ENCODE measurements around the gene CARTPT.

Gene CARTPT

DNA sequence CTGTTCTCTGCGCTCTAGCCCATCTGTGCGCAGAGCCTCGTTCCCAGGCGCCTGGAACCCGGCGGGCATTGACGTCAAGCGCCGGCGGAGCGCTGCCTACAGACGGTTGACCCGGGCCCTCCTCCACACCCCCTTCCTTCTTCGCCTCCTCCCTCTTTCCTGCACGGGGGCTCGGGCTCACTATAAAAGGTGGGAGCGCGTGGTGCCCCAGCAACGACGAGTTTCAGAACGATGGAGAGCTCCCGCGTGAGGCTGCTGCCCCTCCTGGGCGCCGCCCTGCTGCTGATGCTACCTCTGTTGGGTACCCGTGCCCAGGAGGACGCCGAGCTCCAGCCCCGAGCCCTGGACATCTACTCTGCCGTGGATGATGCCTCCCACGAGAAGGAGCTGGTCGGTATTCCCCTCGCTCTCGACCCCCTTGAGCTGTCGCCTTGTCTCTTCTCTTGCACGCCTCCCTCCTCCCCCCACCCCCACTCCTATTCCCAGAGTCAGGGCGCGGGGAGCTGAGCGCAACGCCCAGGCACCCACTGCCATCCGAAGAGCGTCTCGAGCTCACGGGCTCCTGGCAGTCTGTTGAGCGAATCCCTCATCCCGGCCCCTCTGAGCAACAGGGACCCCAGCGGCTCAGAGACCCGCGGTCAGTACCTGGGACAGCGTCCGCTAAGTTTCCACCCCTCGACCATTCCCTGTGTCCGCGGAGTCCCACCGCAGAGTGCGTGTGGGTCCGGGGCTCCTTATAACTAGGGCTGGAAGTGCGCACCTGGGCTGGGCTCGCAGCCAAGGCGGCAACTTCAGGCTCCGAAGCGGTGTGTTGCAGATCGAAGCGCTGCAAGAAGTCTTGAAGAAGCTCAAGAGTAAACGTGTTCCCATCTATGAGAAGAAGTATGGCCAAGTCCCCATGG, at the start of gene CARTPT:
Gene CARTPT (plus strand): TSS at position 213 of the 902 bp plus-strand sequence. CDS start 19 bp downstream, at position 232.
- TF ChIP-seq, protein P1, sequence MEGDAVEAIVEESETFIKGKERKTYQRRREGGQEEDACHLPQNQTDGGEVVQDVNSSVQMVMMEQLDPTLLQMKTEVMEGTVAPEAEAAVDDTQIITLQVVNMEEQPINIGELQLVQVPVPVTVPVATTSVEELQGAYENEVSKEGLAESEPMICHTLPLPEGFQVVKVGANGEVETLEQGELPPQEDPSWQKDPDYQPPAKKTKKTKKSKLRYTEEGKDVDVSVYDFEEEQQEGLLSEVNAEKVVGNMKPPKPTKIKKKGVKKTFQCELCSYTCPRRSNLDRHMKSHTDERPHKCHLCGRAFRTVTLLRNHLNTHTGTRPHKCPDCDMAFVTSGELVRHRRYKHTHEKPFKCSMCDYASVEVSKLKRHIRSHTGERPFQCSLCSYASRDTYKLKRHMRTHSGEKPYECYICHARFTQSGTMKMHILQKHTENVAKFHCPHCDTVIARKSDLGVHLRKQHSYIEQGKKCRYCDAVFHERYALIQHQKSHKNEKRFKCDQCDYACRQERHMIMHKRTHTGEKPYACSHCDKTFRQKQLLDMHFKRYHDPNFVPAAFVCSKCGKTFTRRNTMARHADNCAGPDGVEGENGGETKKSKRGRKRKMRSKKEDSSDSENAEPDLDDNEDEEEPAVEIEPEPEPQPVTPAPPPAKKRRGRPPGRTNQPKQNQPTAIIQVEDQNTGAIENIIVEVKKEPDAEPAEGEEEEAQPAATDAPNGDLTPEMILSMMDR (IDR thresholded peaks at IDR 0.05; ENCODE audit: control insufficient read depth, extremely low read depth, insufficient read depth), result no peak
- no peak within 1 kb of the TSS for H3K4me3 ChIP-seq (ENCODE audit: low read depth, low read length)
- no peak for DNase-seq (ENCODE audit: low read depth)

DNA sequence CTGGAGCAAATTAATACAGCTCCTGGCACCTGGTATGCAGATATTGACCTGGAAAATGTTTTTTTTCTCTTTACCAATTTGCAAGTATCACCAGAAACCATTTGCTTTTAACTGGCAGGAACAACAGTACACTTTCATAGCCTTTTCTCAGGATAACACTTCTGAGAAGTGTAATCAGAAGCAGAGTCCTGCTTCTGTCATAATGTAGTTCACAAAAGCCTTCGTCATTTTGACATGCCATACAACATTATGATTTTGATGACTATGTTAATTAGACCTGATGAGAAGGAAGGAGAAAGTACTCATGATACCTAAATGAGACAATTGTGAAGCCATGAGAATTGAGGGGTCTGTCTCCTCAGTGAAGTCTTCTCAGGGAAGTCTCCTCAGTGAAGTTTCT, 41.1 kb upstream of the CARTPT start:
- H3K4me3 ChIP-seq (ENCODE audit: low read depth, low read length), result no peak overlapping the region
- no peak for DNase-seq (ENCODE audit: low read depth)
- TF ChIP-seq, protein P1 (IDR thresholded peaks at IDR 0.05; ENCODE audit: control insufficient read depth, extremely low read depth, insufficient read depth), result no peak

DNA sequence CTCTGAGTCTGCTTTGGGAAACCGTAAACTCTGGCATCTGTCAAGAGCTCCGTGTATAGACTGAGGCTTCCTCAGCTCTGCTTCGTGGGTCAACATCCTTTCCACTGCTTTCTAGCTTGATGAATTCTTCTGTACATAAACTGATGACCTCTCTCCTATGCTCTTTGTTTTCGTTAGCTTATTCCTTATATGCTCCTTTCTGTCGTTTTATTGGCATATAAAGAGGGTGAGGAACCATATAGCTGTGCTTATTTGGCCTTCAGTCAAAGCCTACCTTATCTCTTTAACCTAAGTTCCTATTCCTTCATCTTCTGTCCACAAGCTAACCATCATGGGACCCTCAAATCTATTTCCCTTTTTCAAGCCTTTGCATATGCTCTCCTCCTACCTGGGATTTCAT, 39.4 kb upstream of the CARTPT start:
- H3K4me3 ChIP-seq (ENCODE audit: low read depth, low read length), result no peak overlapping the region
- DNase-seq (ENCODE audit: low read depth), result peak; percentile 71
- TF ChIP-seq, protein P1 (IDR thresholded peaks at IDR 0.05; ENCODE audit: control insufficient read depth, extremely low read depth, insufficient read depth), result no peak

DNA sequence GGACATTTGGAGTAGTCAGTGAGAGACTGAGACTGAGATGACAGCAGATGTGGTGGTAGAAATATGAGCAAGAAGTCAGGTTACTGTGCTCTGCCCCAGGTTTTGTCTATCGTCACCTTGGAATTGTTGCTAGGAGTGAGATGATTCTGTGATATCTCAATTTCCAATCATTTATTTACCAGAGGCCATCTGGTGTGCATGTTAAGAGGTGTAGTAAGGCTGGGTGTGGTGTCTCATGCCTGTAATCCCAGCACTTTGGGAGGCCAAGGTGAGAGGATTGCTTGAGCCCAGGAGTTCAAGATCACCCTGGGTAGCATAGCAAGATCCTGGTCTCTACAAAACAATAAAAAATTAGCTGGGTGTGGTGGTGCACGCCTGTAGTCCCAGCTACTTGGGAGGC, 38.6 kb upstream of the CARTPT start:
- TF ChIP-seq, protein P1 (IDR thresholded peaks at IDR 0.05; ENCODE audit: control insufficient read depth, extremely low read depth, insufficient read depth), result no peak
- H3K4me3 ChIP-seq (ENCODE audit: low read depth, low read length), result no peak overlapping the region
- DNase-seq (ENCODE audit: low read depth), result no peak

DNA sequence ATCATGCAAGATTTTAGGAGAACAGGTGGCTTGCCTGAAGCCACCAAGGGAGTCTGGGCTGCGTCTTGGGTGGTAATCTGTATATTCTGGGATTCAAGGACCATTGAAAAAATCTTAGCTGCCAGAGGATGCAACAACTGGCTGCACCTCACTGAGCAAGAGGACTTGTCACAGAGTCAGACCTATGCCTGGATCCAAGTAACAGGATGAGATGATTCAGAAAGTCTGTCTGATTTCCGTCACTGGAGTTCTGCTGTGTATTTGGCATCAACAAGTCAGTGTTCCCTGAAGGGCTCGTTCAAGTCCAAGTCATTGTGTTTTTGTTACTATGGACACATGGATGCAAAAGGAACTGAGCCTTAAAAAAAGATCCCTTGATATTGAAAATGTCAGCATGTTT, 37.8 kb upstream of the CARTPT start:
- H3K4me3 ChIP-seq (ENCODE audit: low read depth, low read length), result no peak overlapping the region
- TF ChIP-seq, protein P1 (IDR thresholded peaks at IDR 0.05; ENCODE audit: control insufficient read depth, extremely low read depth, insufficient read depth), result no peak
- no peak for DNase-seq (ENCODE audit: low read depth)

DNA sequence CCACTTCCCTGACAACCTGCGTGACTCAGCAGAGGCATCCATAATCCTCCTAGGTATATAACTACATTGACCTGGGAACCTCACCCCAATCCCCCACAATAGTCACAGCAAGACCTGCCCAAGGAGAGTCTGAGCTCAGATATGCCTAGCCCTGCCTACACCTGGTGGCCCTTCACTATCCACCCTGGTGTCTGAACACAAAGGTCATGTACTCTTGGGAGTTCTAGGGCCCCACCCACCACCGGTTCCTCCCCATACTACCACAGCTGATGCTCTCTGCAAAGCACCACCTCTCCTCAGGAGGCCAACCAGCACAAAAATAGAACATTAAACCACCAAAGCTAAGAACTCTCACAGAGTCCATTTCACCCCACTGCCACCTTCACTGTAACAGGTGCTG, 34.8 kb upstream of the CARTPT start:
- H3K4me3 ChIP-seq (ENCODE audit: low read depth, low read length), result no peak overlapping the region
- TF ChIP-seq, protein P1 (IDR thresholded peaks at IDR 0.05; ENCODE audit: control insufficient read depth, extremely low read depth, insufficient read depth), result no peak
- DNase-seq (ENCODE audit: low read depth), result no peak

Measured in LNCaP clone FGC (cell line).